Hepatocyte (in vitro differentiated cells): ENCODE data around the gene TMCO5A. TPM values are rescaled to one million over a fixed set of nuclear protein-coding genes. Genes with fewer than 3 reads are reported as not detected.

Experiments
- DNase-seq: peaks from one replicate; pipeline ENCODE4 v3.0.0-alpha.2; 2016; ENCODE audit warnings: low spot score
- H2AFZ ChIP-seq: fragments of 200-600 bp; sonication (generic); 2 replicates; pipeline ENCODE4 v1.6.0; 2016; ENCODE audit warnings: antibody characterized with exemption, mild to moderate bottlenecking
- H3K27ac ChIP-seq: fragments of 200-600 bp; sonication (generic); 2 replicates; pipeline ENCODE4 v1.5.1; 2016; ENCODE audit warnings: mild to moderate bottlenecking
- H3K27me3 ChIP-seq: fragments of 200-600 bp; sonication (generic); 2 replicates; pipeline ENCODE4 v1.6.1; 2016
- H3K36me3 ChIP-seq: fragments of 200-600 bp; sonication (generic); replicated peaks from 2 replicates; pipeline ENCODE4 v1.5.1; 2016; ENCODE audit warnings: low read depth; ENCODE audit not compliant: insufficient read depth
- H3K4me1 ChIP-seq: fragments of 200-600 bp; sonication (generic); 2 replicates; pipeline ENCODE4 v1.5.1; 2016; ENCODE audit warnings: mild to moderate bottlenecking, moderate library complexity; ENCODE audit not compliant: insufficient read depth
- H3K4me2 ChIP-seq: fragments of 200-600 bp; sonication (generic); 2 replicates; pipeline ENCODE4 v1.6.0; 2016
- H3K4me3 ChIP-seq: fragments of 200-600 bp; sonication (generic); 2 replicates; pipeline ENCODE4 v1.5.1; 2016; ENCODE audit warnings: mild to moderate bottlenecking
- H3K79me2 ChIP-seq: fragments of 200-600 bp; sonication (generic); 2 replicates; pipeline ENCODE4 v1.6.0; 2017; ENCODE audit warnings: mild to moderate bottlenecking
- H3K9me2 ChIP-seq: fragments of 200-600 bp; sonication (generic); replicated peaks from 2 replicates; pipeline ENCODE4 v1.6.0; 2017; ENCODE audit warnings: mild to moderate bottlenecking; ENCODE audit not compliant: insufficient read depth
- H3K9me3 ChIP-seq: fragments of 200-600 bp; sonication (generic); 2 replicates; pipeline ENCODE4 v1.5.1; 2016; ENCODE audit warnings: low read depth, mild to moderate bottlenecking
- H4K20me1 ChIP-seq: fragments of 200-600 bp; sonication (generic); 2 replicates; pipeline ENCODE4 v1.6.0; 2016; ENCODE audit warnings: mild to moderate bottlenecking; ENCODE audit not compliant: insufficient read depth, poor library complexity, severe bottlenecking
- EZH2 ChIP-seq: fragments of 200-600 bp; sonication (generic); IDR thresholded peaks from 2 replicates; pipeline ENCODE4 v1.6.1; 2016; ENCODE audit warnings: antibody characterized with exemption, mild to moderate bottlenecking, borderline replicate concordance
- EZH2phosphoT487 ChIP-seq: fragments of 200-600 bp; sonication (generic); IDR thresholded peaks from one replicate; pipeline ENCODE4 v1.6.1; 2018; ENCODE audit warnings: antibody characterized with exemption, mild to moderate bottlenecking, low read depth, moderate library complexity; ENCODE audit not compliant: unreplicated experiment, severe bottlenecking
- WGBS: methylation state at CpG from one replicate; pipeline ENCODE4 v1.1.6; 2016; ENCODE audit warnings: low lambda C conversion rate; ENCODE audit errors: missing lambda C conversion rate; 5-methylcytosine and 5-hydroxymethylcytosine counted together
- polyA plus RNA-seq: library from polyadenylated mRNA; unstranded; fragments of >200 nt; fragmentation: Nextera tagmentation; extraction: Ambion mirVana; gene quantifications from 2 replicates; pipeline ENCODE4 v1.2.1, GENCODE V29; 2016
- total RNA-seq: library from RNA; depleted of rRNA; stranded (reverse); fragments of >200 nt; gene quantifications from 2 replicates; pipeline ENCODE4 v1.2.3, GENCODE V29; 2014
- TF ChIP-seq, protein P1 (sequence below): fragments of 200-600 bp; sonication (generic); IDR thresholded peaks from 2 replicates; pipeline ENCODE4 v1.5.1; 2016; ENCODE audit warnings: antibody characterized with exemption, mild to moderate bottlenecking; ENCODE audit not compliant: poor library complexity

TMCO5A gene
- total and polyA plus RNA-seq, 2 experiments from 2014 or later = not detected

GRCh38 chr15:37995461-37996347, 61.3 kb downstream of the TMCO5A start:
- Histone ChIP-seq H3K79me2 (no peaks in the 10 kb centered on the region), H3K4me2 (no peak overlapping the region), H3K9me3 (no peaks in the 10 kb centered on the region), H3K9me2 (no peaks in the 10 kb centered on the region), H4K20me1 (no peaks in the 10 kb centered on the region), H2AFZ (no peak overlapping the region), H3K27ac (no peak overlapping the region), H3K27me3 (no peaks in the 10 kb centered on the region), H3K4me1 (no peaks in the 10 kb centered on the region), H3K36me3 (no peaks in the 10 kb centered on the region), H3K4me3 (no peak overlapping the region)
- WGBS = 22% methylated on average over 8 of the region's 8 CpGs
- peak; percentile 71 for DNase-seq
- no peak for TF ChIP-seq EZH2
- TF ChIP-seq, protein P1, sequence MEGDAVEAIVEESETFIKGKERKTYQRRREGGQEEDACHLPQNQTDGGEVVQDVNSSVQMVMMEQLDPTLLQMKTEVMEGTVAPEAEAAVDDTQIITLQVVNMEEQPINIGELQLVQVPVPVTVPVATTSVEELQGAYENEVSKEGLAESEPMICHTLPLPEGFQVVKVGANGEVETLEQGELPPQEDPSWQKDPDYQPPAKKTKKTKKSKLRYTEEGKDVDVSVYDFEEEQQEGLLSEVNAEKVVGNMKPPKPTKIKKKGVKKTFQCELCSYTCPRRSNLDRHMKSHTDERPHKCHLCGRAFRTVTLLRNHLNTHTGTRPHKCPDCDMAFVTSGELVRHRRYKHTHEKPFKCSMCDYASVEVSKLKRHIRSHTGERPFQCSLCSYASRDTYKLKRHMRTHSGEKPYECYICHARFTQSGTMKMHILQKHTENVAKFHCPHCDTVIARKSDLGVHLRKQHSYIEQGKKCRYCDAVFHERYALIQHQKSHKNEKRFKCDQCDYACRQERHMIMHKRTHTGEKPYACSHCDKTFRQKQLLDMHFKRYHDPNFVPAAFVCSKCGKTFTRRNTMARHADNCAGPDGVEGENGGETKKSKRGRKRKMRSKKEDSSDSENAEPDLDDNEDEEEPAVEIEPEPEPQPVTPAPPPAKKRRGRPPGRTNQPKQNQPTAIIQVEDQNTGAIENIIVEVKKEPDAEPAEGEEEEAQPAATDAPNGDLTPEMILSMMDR = peak; percentile 80
- no peak for TF ChIP-seq EZH2phosphoT487
